Testis (tissue), 3 donors: ENCODE results near the gene VPS35L. TPM values are rescaled to one million over a fixed set of nuclear protein-coding genes. Genes with fewer than 3 reads are reported as not detected.

Experiments
- DNase-seq: peaks from one replicate; pipeline ENCODE4 v3.0.0-alpha.2; 2019
- H3K27ac ChIP-seq, 2 donors: fragments of 200-600 bp; sonication (generic); one replicate each; pipeline ENCODE4 v1.5.1; 2019
- H3K27me3 ChIP-seq: fragments of 200-600 bp; sonication (generic); one replicate; pipeline ENCODE4 v1.5.1; 2019
- H3K36me3 ChIP-seq: fragments of 200-600 bp; sonication (generic); one replicate; pipeline ENCODE4 v1.5.1; 2017; ENCODE audit warnings: low read depth; ENCODE audit errors: missing control alignments
- H3K4me1 ChIP-seq: fragments of 200-600 bp; sonication (generic); one replicate; pipeline ENCODE4 v1.5.1; 2019
- H3K4me3 ChIP-seq, 2 donors: fragments of 200-600 bp; sonication (generic); one replicate each; pipeline ENCODE4 v1.5.1; 2017 to 2019
- H3K9me3 ChIP-seq: fragments of 200-600 bp; sonication (generic); one replicate; pipeline ENCODE4 v1.5.1; 2017
- CTCF ChIP-seq, 3 experiments: fragments of 450-650 bp in 2 of 3; fragments of 200-600 bp in 1 of 3; sonication (generic) in 1 of 3; IDR thresholded peaks; one replicate each; pipeline ENCODE4 v1.5.1; 2016 to 2019; ENCODE audit warnings: antibody characterized with exemption in 3 of 3, mild to moderate bottlenecking in 2 of 3, moderate library complexity in 1 of 3
- POLR2A ChIP-seq: fragments of 450-650 bp; IDR thresholded peaks from one replicate; pipeline ENCODE4 v1.6.1; 2017; ENCODE audit warnings: antibody characterized with exemption, mild to moderate bottlenecking, moderate library complexity
- WGBS, 2 donors: methylation state at CpG; one replicate each; pipeline ENCODE4 v1.1.5; 2018; 5-methylcytosine and 5-hydroxymethylcytosine counted together
- intact Hi-C: fragments of 100-400 bp; cut with DNase I; formaldehyde crosslinking; loops from one replicate; pipeline ENCODE4 v1.15.1; 2023; ENCODE audit warnings: low total_unique reads
- polyA plus RNA-seq: library from polyadenylated mRNA; stranded (reverse); fragments of 350-450 nt; fragmentation: Illumina TruSeq; extraction: RNeasy Lipid Tissue Mini Kit (QIAGEN cat#74804); gene quantifications from one replicate; pipeline ENCODE4 v1.2.3, GENCODE V29; 2014; ENCODE audit warnings: low read depth, low replicate concordance; ENCODE audit not compliant: insufficient read depth
- total RNA-seq, 2 donors: library from RNA; depleted of rRNA; stranded (reverse); fragments of >200 nt; gene quantifications; one replicate each; pipeline ENCODE4 v1.2.3, GENCODE V29; 2016

Gene VPS35L
- total and polyA plus RNA-seq, 3 donors from 2014 or later, result 76.1 to 88.9 (median 80.5) TPM

DNA sequence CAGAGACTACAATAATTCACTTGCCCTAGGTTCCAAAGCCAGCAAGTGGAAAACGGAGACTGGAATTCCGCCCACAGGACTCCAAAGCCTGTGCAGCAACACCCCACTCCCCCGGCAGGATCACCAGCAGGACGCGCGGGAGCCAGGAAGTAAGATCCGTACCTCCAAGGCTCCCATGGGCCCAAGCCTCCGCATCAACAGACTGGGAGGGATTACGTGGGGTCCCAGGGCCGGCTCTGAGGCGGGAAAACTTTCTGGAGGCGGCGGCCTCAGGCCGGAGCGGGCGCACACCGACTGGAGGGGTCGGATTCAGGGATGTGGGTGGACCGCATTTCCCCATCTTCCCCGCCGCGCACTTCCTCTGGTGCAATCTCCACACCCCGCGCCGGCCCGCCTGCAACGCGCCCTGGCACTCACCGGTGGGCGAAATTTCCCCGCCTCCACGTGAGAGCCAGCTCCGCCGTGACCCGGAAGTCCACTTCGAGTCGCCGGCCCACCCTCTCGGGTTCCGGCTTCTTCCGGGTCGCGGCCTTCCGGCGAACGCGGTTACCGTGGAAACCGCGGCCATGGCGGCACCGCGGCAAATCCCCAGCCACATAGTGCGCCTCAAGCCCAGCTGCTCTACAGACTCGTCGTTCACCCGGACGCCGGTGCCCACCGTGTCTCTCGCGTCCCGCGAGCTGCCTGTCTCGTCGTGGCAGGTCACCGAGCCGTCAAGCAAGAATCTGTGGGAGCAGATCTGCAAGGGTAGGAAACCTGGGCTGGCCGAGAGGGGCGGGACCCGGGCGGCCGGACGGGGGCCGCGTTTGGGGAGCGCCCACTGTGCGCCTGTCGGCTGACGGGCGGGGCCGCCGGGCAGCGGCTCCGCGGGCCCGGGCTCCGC is 162.5 kb downstream of the VPS35L start, which contains the start of the genes IQCK and KNOP1:
Gene IQCK, plus strand, starts transcription at position 531 of the 883 bp plus-strand sequence. Its CDS starts 36 bp downstream, at position 567.
Gene KNOP1, minus strand, starts transcription at position 487 of the 883 bp plus-strand sequence. CDS start 3,192 bp downstream, outside the sequence.
- no peaks in the 10 kb centered on the region for H3K9me3 ChIP-seq
- intact Hi-C loops, result no loop called here
- H3K4me3 ChIP-seq, result peak within 1 kb of the TSS; percentile 91 to 97
- peaks cover 17% of the 10 kb centered on the region for H3K4me1 ChIP-seq
- peak; percentile 95 for DNase-seq
- H3K36me3 ChIP-seq, result no peaks in the 10 kb centered on the region
- H3K27ac ChIP-seq, result peak within 1 kb of the TSS; percentile 78 to 82
- H3K27me3 ChIP-seq, result no peaks in the 10 kb centered on the region
- WGBS, 2 donors, result 0% methylated on average over 31 to 76 of the region's 88 CpGs
- TF ChIP-seq CTCF (IDR thresholded peaks at IDR 0.05), result peak in 2 of 3 experiments; percentile 8 to 25
- TF ChIP-seq POLR2A, result no peak

DNA sequence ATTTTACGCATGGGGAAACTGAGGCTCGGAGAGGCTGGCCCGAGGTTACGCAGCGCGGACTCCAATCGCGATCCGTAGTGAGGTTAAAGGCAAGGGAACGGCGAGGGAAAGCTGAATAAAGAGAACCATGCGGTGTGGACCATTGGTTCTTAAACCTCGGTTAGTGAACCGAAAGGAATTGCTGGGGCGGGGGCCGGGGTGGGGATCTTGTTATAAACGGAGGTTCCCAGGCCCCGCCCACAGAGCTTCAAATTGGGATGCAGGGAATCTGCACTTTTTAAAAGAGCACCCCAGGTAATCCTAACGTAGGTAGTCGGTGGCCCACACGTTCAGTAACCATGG is 163.1 kb downstream of the VPS35L start:
- Histone ChIP-seq H3K27me3 (no peaks in the 10 kb centered on the region), H3K4me1 (peaks cover 17% of the 10 kb centered on the region), H3K27ac (peak overlapping the region; percentile 78 to 82), H3K4me3 (peak overlapping the region; percentile 91 to 97), H3K36me3 (no peaks in the 10 kb centered on the region), H3K9me3 (no peaks in the 10 kb centered on the region)
- intact Hi-C loops, result no loop called here
- no peak for TF ChIP-seq CTCF (IDR thresholded peaks at IDR 0.05)
- TF ChIP-seq POLR2A, result no peak
- peak; percentile 57 for DNase-seq
- 0 to 2% methylated on average over 21 of the region's 21 CpGs for WGBS, 2 donors

GRCh38 chr16:19722269-19722952 is 166.9 kb downstream of the VPS35L start:
- WGBS, 2 donors, result 80 to 85% methylated on average over 11 of the region's 11 CpGs

DNA sequence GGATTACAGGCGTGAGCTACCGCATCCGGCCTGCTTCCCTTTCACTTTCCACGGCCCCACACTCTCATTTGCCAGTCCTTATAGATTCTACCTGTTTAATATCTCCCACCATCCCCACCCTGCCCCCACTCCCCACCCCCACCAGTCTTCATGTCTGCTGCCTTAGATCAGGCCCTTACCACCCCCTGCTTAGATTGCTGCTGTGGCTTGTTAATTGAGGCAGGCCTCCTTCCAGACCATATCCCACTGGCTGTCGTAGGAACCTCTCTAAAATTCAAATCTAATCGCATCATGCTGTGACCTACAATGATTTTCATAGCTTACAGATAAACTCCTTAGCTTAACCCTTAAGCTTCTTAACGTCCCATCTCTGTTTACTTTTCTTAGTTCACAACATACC is 167.5 kb downstream of the VPS35L start:
- DNase-seq, result no peak
- TF ChIP-seq POLR2A (no peak), CTCF (IDR thresholded peaks at IDR 0.05) (no peak)
- intact Hi-C loops, result no loop called here
- no peak overlapping the region for H3K27ac ChIP-seq
- no peaks in the 10 kb centered on the region for H3K9me3 ChIP-seq
- H3K36me3 ChIP-seq, result no peaks in the 10 kb centered on the region
- H3K4me1 ChIP-seq, result peaks cover 5% of the 10 kb centered on the region
- WGBS, 2 donors, result 90% methylated on average over 7 of the region's 7 CpGs
- H3K27me3 ChIP-seq, result no peaks in the 10 kb centered on the region
- H3K4me3 ChIP-seq, result no peak overlapping the region

More at GRCh38 chr16:19722269-19722952, 166.9 kb downstream of the VPS35L start:
- H3K4me3 ChIP-seq, result no peak overlapping the region
- H3K27me3 ChIP-seq, result no peaks in the 10 kb centered on the region
- H3K36me3 ChIP-seq, result no peaks in the 10 kb centered on the region
- no peak overlapping the region for H3K27ac ChIP-seq
- no peaks in the 10 kb centered on the region for H3K9me3 ChIP-seq
- H3K4me1 ChIP-seq, result peaks cover 5% of the 10 kb centered on the region
- TF ChIP-seq POLR2A (no peak), CTCF (IDR thresholded peaks at IDR 0.05) (no peak)
- DNase-seq, result no peak
- intact Hi-C loops, result no loop called here
